GM18526 (cell line): ENCODE data around the gene SUMF1.

Experiments
- POLR2A ChIP-seq: IDR thresholded peaks from 3 replicates; pipeline ENCODE4 v1.6.1; 2011; ENCODE audit not compliant: insufficient read length; ENCODE audit errors: extremely low read depth

Gene SUMF1

GRCh38 chr3:4396542-4396941, 70.5 kb downstream of the SUMF1 start:
- no peak for TF ChIP-seq POLR2A

GRCh38 chr3:4396006-4396405, 71.1 kb downstream of the SUMF1 start:
- no peak for TF ChIP-seq POLR2A

- TF ChIP-seq POLR2A, result no peak
These were observed 71.6 kb downstream of the SUMF1 start for GRCh38 chr3:4395448-4395847.

- TF ChIP-seq POLR2A, result no peak
These were observed 72.5 kb downstream of the SUMF1 start for GRCh38 chr3:4394567-4394966.

GRCh38 chr3:4394048-4394447, 73.0 kb downstream of the SUMF1 start:
- no peak for TF ChIP-seq POLR2A

- no peak for TF ChIP-seq POLR2A
These were observed 74.1 kb downstream of the SUMF1 start for GRCh38 chr3:4392992-4393391.

GRCh38 chr3:4387210-4388204, 79.6 kb downstream of the SUMF1 start:
- no peak for TF ChIP-seq POLR2A

GRCh38 chr3:4385201-4385600, 81.9 kb downstream of the SUMF1 start:
- TF ChIP-seq POLR2A, result no peak

- no peak for TF ChIP-seq POLR2A
These were observed 87.1 kb downstream of the SUMF1 start for GRCh38 chr3:4380013-4380412.

- no peak for TF ChIP-seq POLR2A
These were observed 90.6 kb downstream of the SUMF1 start for GRCh38 chr3:4376499-4376898.

GRCh38 chr3:4375911-4376310, 91.2 kb downstream of the SUMF1 start:
- no peak for TF ChIP-seq POLR2A

GRCh38 chr3:4373669-4374068, 93.4 kb downstream of the SUMF1 start:
- no peak for TF ChIP-seq POLR2A

GRCh38 chr3:4362523-4362922, 104.5 kb downstream of the SUMF1 start:
- no peak for TF ChIP-seq POLR2A

GRCh38 chr3:4360817-4361216, 106.3 kb downstream of the SUMF1 start:
- TF ChIP-seq POLR2A, result no peak

GRCh38 chr3:4359805-4360502, 107.1 kb downstream of the SUMF1 start:
- TF ChIP-seq POLR2A, result no peak

GRCh38 chr3:4358273-4358672, 108.8 kb downstream of the SUMF1 start:
- no peak for TF ChIP-seq POLR2A
